HEK293T (cell line): ENCODE data around the gene CEP170B.
"Not testable (repeated sequence)": the region's sequence is repeated elsewhere in the genome, so short reads cannot be mapped to it uniquely, and the experiment has no call there.

Source experiments
- CTCF ChIA-PET: fragments of 350-600 bp; formaldehyde crosslinking; extraction: SDS; loops from one replicate; lab custom pipeline; 2021; ENCODE audit warnings: antibody characterized with exemption, inconsistent platforms; lab: Yijun Ruan, JAX
- POLR2A ChIA-PET: fragments of 350-600 bp; formaldehyde crosslinking; extraction: SDS; loops from one replicate; lab custom pipeline; 2020; ENCODE audit warnings: antibody characterized with exemption, inconsistent platforms; lab: Yijun Ruan, JAX
- DNase-seq: peaks from one replicate; pipeline ENCODE4 v3.0.0; 2012; ENCODE audit warnings: mixed read lengths; ENCODE audit errors: extremely low spot score
- ARNT ChIP-seq: fragments of 450-650 bp; IDR thresholded peaks from 2 replicates; pipeline ENCODE4 v1.6.1; 2017; ENCODE audit warnings: mild to moderate bottlenecking
- BHLHE40 ChIP-seq: fragments of 450-650 bp; IDR thresholded peaks from 2 replicates; pipeline ENCODE4 v1.6.1; 2016; ENCODE audit warnings: mild to moderate bottlenecking, moderate library complexity, borderline replicate concordance
- CTBP1 ChIP-seq: fragments of 450-650 bp; IDR thresholded peaks from 2 replicates; pipeline ENCODE4 v1.6.1; 2016; ENCODE audit warnings: borderline replicate concordance
- ELF4 ChIP-seq: fragments of 450-650 bp; IDR thresholded peaks from 2 replicates; pipeline ENCODE4 v1.6.1; 2017; ENCODE audit warnings: antibody characterized with exemption
- FOXA1 ChIP-seq: fragments of 450-650 bp; IDR thresholded peaks from 2 replicates; pipeline ENCODE4 v1.6.1; 2016; ENCODE audit warnings: mild to moderate bottlenecking
- FOXK2 ChIP-seq: fragments of 450-650 bp; IDR thresholded peaks from 2 replicates; pipeline ENCODE4 v1.6.1; 2016; ENCODE audit warnings: mild to moderate bottlenecking
- FOXM1 ChIP-seq: fragments of 450-650 bp; IDR thresholded peaks from 2 replicates; pipeline ENCODE4 v1.6.1; 2017; ENCODE audit warnings: mild to moderate bottlenecking, borderline replicate concordance
- HDGF ChIP-seq: fragments of 450-650 bp; IDR thresholded peaks from 2 replicates; pipeline ENCODE4 v1.6.1; 2017; ENCODE audit warnings: antibody characterized with exemption, borderline replicate concordance
- L3MBTL2 ChIP-seq: fragments of 450-650 bp; conservative IDR thresholded peaks from 2 replicates; pipeline ENCODE4 v1.6.1; 2016; ENCODE audit warnings: mild to moderate bottlenecking
- LEF1 ChIP-seq: fragments of 450-650 bp; IDR thresholded peaks from 2 replicates; pipeline ENCODE4 v1.6.1; 2017; ENCODE audit warnings: mild to moderate bottlenecking, borderline replicate concordance
- NFRKB ChIP-seq: fragments of 450-650 bp; IDR thresholded peaks from 2 replicates; pipeline ENCODE4 v1.6.1; 2016; ENCODE audit warnings: mild to moderate bottlenecking, moderate library complexity
- PKNOX1 ChIP-seq: fragments of 450-650 bp; IDR thresholded peaks from 2 replicates; pipeline ENCODE4 v1.6.1; 2016
- SP1 ChIP-seq: fragments of 450-650 bp; IDR thresholded peaks from 2 replicates; pipeline ENCODE4 v1.6.1; 2017
- SUZ12 ChIP-seq: fragments of 450-650 bp; IDR thresholded peaks from 2 replicates; pipeline ENCODE4 v1.6.1; 2016; ENCODE audit warnings: mild to moderate bottlenecking
- TARDBP ChIP-seq: fragments of 450-650 bp; IDR thresholded peaks from 2 replicates; pipeline ENCODE4 v1.6.1; 2016
- ZNF384 ChIP-seq: fragments of 450-650 bp; IDR thresholded peaks from 2 replicates; pipeline ENCODE4 v1.6.1; 2016

The CEP170B gene

GRCh38 chr14:104852280-104852663 lies 12.8 kb upstream of the CEP170B start:
- TF ChIP-seq TARDBP (no peak), PKNOX1 (no peak), L3MBTL2 (no peak), ZNF384 (no peak), SUZ12 (no peak), HDGF (no peak), NFRKB (no peak), FOXA1 (no peak), FOXM1 (no peak), LEF1 (no peak), ARNT (no peak), SP1 (no peak), BHLHE40 (no peak), CTBP1 (no peak)
- peak; percentile 5 for DNase-seq
- CTCF ChIA-PET: no interaction called here
- POLR2A ChIA-PET: interaction anchor here (1.5 to 2.3 kb wide), 2 partner anchors 11 to 99 kb away, joined by 4 to 7 read pairs; partner anchors contain the start of gene SIVA1

GRCh38 chr14:104855532-104856090 lies 9.5 kb upstream of the CEP170B start:
- ChIA-PET POLR2A (no interaction called here), CTCF (no interaction called here)
- TF ChIP-seq LEF1 (no peak), CTBP1 (no peak), FOXM1 (no peak), L3MBTL2 (no peak), SP1 (no peak), NFRKB (no peak), BHLHE40 (no peak), PKNOX1 (no peak), HDGF (no peak), FOXA1 (no peak), SUZ12 (no peak), TARDBP (no peak), FOXK2 (no peak), ARNT (no peak), ZNF384 (no peak), ELF4 (no peak)
- no peak for DNase-seq

GRCh38 chr14:104856157-104856868 lies 8.8 kb upstream of the CEP170B start:
- ChIA-PET CTCF (no interaction called here), POLR2A (no interaction called here)
- TF ChIP-seq PKNOX1: no peak
- TF ChIP-seq FOXK2: no peak
- no peak for TF ChIP-seq BHLHE40
- no peak for TF ChIP-seq FOXM1
- TF ChIP-seq L3MBTL2: no peak
- no peak for TF ChIP-seq SP1
- no peak for TF ChIP-seq HDGF
- TF ChIP-seq FOXA1: no peak
- no peak for TF ChIP-seq ZNF384
- no peak for TF ChIP-seq SUZ12
- no peak for TF ChIP-seq CTBP1
- no peak for TF ChIP-seq LEF1
- no peak for TF ChIP-seq NFRKB
- no peak for TF ChIP-seq ARNT
- no peak for TF ChIP-seq ELF4
- no peak for TF ChIP-seq TARDBP
- no peak for DNase-seq

- CTCF ChIA-PET: no interaction called here
- POLR2A ChIA-PET: no interaction called here
- no peak for DNase-seq
- TF ChIP-seq SP1: no peak
- TF ChIP-seq FOXK2: no peak
- TF ChIP-seq ELF4: no peak
- no peak for TF ChIP-seq ZNF384
- TF ChIP-seq FOXA1: no peak
- no peak for TF ChIP-seq ARNT
- no peak for TF ChIP-seq HDGF
- TF ChIP-seq TARDBP: no peak
- no peak for TF ChIP-seq LEF1
- no peak for TF ChIP-seq SUZ12
- TF ChIP-seq NFRKB: no peak
- no peak for TF ChIP-seq FOXM1
- no peak for TF ChIP-seq CTBP1
- no peak for TF ChIP-seq PKNOX1
- TF ChIP-seq L3MBTL2: no peak
- no peak for TF ChIP-seq BHLHE40
Observed at GRCh38 chr14:104856869-104857860, 7.9 kb upstream of the CEP170B start.

- POLR2A ChIA-PET, DNase-seq, CTCF ChIA-PET: not testable (repeated sequence)
Observed at GRCh38 chr14:104857931-104858330, 7.1 kb upstream of the CEP170B start.
